ENCODE results near the gene TRERF1.
A peak's percentile ranks its signal among the peaks of the same experiment; 100 is the strongest.
"Not testable (repeated sequence)": the region's sequence is repeated elsewhere in the genome, so short reads cannot be mapped to it uniquely, and the experiment has no call there.

TRERF1 gene

DNA sequence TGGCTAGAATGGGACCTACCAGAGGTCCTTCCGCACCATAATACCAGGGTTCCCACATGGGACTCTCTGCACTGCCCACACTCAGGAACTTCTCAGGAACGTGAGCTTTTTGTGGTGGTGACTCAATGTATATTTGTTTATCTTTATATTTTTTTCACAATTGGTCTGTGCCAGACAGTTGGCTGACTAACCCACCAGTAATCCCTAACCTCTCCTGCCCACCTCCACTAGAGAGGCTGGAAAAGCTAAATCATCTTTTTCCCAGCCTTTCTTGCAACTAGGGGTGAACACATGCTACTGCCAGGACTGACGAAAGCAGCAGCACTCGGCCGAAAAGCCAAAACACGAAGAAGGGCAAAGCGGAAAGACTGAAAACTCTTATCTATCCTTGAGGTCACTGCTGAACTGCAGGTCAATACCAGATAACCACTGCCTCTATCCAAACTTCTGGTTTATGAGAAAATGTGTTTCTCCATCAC is 112.9 kb downstream of the TRERF1 start:
- no peak for DNase-seq (ENCODE audit: low read depth, low spot score)

DNA sequence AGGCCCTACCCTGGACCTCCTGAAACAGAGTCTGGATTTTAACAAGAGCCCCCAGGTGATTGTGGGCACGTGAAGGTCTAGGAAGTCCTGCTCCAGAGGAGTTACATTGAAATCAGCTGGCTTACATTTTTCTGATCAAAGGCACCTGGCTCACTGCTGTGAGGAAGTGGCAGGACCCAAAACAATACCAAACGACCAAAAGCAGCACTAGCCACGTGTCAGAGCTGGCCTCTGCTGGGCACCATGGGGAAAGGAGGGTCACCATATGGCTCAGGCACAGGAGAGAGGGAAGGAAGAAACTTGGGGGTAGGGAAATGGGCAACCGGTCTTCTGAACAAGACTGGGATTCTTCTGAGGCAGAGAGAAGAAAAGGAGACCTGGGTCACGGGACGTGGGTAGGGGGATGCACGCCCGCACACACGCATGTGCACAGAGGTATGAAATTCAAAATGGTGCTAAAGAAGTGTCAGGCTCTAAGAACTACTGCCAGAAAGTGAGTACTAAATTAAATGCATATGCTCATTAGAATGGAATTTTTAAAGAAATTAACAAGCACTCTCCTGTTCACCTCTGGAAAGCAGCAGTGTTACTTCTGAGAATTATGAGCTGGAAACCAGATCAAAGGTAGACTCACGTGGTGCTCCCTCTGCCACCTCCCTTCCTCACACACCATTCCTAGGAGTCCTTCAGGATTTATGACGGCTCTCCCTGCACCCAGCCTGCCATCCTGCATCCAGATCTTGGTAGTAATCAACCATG is 113.6 kb downstream of the TRERF1 start:
- no peak for DNase-seq (ENCODE audit: low read depth, low spot score)

DNA sequence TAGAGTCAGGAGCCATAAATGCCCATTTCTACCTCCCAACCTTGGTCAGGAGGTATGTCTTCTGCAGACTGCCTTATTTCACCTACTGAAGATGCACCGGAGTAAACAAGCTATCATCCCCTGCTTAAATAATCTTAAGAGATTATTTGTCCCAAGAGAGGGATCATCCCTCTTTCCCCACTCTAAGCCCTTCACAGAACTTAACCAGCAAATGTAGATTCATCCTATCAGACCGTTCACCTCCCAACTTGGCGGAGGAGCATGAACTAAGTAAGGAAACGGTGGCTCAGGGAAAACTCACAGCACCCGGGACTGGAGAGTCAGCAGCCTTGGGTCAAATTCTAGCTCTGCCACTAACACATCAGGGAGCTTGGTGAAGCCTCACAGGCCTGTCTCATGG is 115.3 kb downstream of the TRERF1 start:
- DNase-seq (ENCODE audit: low read depth, low spot score) = no peak

GRCh38 chr6:42335896-42336295 is 115.8 kb downstream of the TRERF1 start:
- DNase-seq (ENCODE audit: low read depth, low spot score) = no peak

- DNase-seq (ENCODE audit: low read depth, low spot score) = no peak
These were observed 116.9 kb downstream of the TRERF1 start for GRCh38 chr6:42334870-42335269.

DNA sequence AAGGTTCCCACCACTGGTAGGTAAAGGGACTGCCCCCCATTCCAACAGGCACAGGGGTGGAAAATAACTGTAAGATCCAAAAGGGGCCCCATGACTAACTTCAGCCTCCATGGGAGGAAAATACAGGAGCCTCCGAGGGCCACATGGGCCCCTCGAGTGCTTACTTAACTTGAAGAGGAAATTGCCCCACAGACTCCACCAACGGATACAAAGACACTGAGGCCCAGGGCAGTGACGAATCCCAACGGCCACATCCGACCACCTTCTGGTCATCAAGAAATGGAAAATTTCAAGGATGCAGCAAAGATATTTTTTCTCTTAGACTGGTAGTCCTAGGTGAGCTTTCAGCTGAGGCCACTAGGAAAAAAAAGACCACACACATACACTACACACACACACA is 118.1 kb downstream of the TRERF1 start:
- DNase-seq (ENCODE audit: low read depth, low spot score) = no peak

- DNase-seq (ENCODE audit: low read depth, low spot score) = no peak
These were observed 118.8 kb downstream of the TRERF1 start for GRCh38 chr6:42332916-42333315.

GRCh38 chr6:42331019-42331418 is 120.7 kb downstream of the TRERF1 start:
- DNase-seq (ENCODE audit: low read depth, low spot score) = no peak

- DNase-seq (ENCODE audit: low read depth, low spot score) = no peak
These were observed 125.5 kb downstream of the TRERF1 start for GRCh38 chr6:42326248-42326647.

- not testable (repeated sequence) for DNase-seq (ENCODE audit: low read depth, low spot score)
These were observed 126.9 kb downstream of the TRERF1 start for GRCh38 chr6:42324656-42325324.

DNA sequence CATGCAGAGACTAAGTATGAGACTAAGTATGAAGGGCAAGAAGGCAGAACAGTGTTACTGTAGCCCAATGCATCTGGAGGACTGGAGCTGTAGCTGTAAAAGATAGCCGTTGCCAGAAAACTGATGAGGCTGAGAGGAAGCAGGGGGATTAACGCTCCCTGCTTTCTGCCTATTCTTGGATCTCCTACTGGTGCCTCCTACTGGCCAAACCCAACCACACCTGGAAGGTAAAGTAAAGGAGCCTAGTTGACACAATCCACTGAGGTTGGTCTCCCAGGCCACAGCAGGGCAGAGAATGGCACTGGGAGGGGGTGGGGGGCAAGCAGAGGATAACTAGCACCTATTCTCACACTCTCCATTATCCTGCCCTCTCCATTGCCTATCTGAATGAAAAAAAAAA is 129.1 kb downstream of the TRERF1 start:
- DNase-seq (ENCODE audit: low read depth, low spot score) = no peak

- DNase-seq (ENCODE audit: low read depth, low spot score) = no peak
These were observed 129.8 kb downstream of the TRERF1 start for GRCh38 chr6:42321976-42322375.

GRCh38 chr6:42320762-42321161 is 131.0 kb downstream of the TRERF1 start:
- DNase-seq (ENCODE audit: low read depth, low spot score) = no peak

- no peak for DNase-seq (ENCODE audit: low read depth, low spot score)
These were observed 133.2 kb downstream of the TRERF1 start for GRCh38 chr6:42318480-42318879.

GRCh38 chr6:42316981-42317380 is 134.7 kb downstream of the TRERF1 start:
- no peak for DNase-seq (ENCODE audit: low read depth, low spot score)

DNA sequence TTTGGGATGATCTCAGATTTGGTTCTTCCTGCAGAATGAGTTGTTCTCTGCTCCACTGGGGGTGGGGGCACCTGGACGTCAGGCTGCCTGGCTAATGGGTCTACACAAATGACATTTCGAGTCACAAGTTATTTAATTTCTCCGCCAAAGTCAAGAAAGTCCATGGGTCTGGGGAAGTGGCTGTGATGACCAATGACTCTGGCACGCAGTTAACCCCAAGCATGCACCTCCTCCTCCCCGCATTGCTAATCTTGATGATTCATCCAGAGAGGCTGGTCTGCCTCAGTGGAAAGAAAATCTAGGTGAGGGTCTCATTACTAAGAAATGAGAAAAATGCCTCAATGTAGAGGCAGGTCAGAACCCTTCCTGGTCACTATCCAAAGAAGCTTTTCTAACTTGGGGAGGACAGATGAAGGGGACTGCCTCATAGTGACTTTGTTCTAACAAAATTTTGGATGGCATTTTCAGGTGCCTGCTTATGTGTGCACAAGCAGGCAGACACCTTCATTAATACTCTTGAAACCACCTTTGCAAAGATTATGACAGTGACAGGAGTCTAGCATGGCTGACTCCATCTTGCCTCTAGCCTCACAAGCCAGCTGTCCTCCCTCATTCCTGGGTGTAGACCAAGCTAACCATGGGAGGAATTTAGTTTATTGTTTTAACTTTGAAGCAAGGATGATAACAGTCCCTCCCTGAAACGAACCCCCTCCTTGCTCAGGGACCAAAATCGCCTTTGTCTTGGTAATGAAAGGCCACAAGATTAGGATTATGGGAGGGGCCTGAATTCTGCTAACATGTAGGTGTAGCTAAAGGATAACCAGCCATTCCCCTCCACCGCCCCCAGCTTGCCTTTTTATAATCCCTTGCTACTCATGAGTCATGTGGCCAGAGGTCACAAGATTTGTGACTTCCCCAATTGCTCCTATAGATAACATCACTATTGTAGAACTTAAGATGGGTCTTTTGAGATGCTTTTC is 135.4 kb downstream of the TRERF1 start:
- DNase-seq (ENCODE audit: low read depth, low spot score) = peak; percentile 40

- DNase-seq (ENCODE audit: low read depth, low spot score) = no peak
These were observed 136.3 kb downstream of the TRERF1 start for GRCh38 chr6:42315259-42315990.

DNA sequence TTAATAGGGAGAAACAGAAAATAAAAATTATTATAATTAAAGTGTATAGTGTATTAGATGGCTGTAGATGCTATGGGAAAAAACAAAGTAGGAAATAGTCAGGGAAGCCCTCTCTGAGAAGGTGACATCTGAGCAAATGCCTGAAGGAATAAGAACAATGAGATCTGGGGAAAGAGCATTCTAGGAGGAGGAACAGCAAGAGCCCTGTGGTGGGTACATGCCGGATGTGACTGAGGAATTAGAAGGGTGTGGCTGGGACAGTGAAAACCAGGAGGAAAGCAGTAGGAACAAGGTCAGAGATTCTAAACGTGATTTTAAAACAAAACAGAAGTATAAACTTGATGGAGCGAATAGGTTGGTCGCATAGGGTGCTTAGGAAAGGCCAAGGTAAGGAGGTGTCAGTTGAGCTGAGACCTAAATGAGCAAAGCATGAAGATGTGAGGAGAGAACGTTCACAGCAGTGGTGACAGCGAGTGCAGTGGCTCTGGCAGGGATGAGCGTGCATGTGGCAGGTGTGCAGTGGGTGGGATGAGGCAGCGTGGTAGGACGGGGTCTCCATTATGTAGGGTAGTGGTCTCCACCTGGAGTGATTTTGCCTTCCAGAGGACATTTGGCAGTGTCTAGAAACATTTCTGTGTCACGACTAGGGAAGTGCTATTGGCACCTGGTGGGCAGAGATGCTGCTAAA is 137.0 kb downstream of the TRERF1 start:
- no peak for DNase-seq (ENCODE audit: low read depth, low spot score)

DNA sequence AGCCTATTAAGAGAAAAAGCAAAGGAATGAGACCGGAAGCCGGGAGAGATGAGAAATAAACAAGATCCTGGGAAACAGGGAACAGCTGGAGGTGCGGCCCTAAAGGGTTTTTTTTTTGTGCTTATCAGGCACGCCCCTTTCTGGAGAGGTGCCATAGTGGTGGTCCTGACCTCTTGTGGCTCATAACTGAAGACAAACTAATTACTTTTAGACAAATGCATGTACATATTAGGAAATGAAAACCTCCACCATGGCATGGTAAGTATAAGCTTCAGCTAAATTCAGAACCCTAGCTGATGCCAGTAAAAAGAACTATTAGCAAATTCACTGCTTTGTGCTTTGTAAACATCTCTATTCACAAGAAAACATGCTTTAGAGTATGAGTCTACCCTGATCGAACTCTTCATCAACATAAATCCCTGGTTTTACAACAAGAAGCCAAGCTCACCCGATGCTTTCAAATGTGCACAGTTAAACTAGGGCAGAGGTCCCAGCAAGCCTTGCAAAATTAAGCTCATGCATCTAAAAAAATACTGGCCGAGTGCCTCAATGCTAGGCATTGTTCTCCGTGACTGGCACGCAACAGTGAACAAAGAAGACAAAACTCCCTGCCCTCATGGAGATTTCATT is 137.7 kb downstream of the TRERF1 start:
- no peak for DNase-seq (ENCODE audit: low read depth, low spot score)

DNA sequence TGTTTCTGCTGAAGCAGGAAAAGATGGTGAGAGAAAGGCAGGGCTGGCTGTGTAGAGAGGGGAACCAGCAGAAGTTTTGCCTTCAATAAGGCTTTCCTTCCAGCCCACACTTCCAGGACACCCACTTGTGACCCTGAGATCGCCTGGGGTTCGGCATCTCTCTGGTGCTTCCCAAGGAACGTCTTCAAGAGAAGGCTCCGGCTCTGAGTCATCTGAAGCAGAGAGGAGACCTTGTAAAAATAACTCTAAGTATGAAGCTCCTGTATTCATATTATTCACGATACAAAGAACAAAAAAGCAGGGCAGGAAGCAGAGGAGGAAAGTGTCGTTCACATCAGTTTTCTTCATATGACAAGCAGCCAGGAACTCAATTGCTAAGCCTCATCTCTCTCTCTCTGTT is 138.7 kb downstream of the TRERF1 start:
- no peak for DNase-seq (ENCODE audit: low read depth, low spot score)

Data from iPS DF 19.7 (cell line).